ENCODE data around the gene SETBP1. TPM values are rescaled to one million over a fixed set of nuclear protein-coding genes. Genes with fewer than 3 reads are reported as not detected.

SETBP1 gene
- total RNA-seq, 1 donor from 2014 or later: 39.5 TPM

DNA sequence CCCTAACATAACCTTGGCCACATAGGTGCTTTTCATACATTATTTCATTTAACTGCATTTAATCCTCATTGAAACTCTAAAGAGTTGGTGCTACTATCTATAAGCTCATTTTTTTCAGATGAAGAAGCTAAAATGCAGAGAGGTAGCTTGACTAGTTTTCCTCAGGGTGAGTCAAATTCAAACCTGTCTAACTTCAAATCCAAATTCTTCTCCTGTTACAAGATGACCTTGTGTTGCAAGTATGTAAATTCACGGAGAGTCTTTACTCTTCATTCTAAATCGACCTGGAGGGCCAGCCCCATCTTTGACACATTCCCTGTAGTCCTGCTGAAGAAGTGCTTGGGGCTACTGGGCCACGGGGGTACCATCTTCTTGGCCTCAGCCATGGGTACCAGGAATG is 8.2 kb upstream of the SETBP1 start:
- TF ChIP-seq, protein P1, sequence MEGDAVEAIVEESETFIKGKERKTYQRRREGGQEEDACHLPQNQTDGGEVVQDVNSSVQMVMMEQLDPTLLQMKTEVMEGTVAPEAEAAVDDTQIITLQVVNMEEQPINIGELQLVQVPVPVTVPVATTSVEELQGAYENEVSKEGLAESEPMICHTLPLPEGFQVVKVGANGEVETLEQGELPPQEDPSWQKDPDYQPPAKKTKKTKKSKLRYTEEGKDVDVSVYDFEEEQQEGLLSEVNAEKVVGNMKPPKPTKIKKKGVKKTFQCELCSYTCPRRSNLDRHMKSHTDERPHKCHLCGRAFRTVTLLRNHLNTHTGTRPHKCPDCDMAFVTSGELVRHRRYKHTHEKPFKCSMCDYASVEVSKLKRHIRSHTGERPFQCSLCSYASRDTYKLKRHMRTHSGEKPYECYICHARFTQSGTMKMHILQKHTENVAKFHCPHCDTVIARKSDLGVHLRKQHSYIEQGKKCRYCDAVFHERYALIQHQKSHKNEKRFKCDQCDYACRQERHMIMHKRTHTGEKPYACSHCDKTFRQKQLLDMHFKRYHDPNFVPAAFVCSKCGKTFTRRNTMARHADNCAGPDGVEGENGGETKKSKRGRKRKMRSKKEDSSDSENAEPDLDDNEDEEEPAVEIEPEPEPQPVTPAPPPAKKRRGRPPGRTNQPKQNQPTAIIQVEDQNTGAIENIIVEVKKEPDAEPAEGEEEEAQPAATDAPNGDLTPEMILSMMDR (IDR thresholded peaks at IDR 0.05): no peak
- intact Hi-C loops (cut with DNase I): loop anchor here (10.0 kb wide), 1 partner anchor 542 kb away; no protein-coding TSS in a partner anchor
- DNase-seq: no peak
- no peak for ATAC-seq
- Histone ChIP-seq H3K27ac (no peak overlapping the region), H3K4me3 (no peak overlapping the region), H3K4me1 (no peaks in the 10 kb centered on the region), H3K9me3 (no peaks in the 10 kb centered on the region), H3K36me3 (no peaks in the 10 kb centered on the region), H3K27me3 (no peaks in the 10 kb centered on the region)

DNA sequence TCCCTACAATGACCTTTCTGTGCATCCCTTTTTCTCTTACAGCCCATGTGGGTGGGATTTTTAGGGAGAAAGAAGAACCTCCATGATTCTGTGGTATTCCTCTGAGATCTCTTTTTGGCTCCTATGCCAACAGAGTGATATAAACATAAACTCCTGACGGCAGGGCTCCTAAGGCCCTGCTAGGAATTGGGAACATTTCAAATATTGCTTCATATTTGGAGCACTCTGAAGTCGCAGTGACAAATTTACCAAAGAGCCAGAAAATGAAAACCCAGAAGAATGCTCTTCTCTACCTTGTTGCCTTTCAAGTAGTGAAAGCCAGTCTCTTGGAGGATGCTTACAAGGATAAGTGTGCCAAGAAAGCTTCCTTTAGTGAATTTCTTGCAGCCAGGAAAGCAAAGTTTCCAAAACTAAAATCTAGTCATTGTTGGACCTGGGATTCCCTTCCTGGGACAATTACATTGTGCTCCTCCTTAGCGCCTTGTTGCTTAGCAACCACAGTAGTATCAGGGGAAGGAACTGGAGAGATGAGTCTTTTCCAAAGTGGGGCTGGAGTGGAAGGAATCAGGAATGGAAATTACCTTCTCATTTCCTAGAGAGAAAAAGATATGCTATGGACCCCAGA is 7.3 kb upstream of the SETBP1 start:
- Histone ChIP-seq H3K4me1 (peaks cover 1% of the 10 kb centered on the region), H3K36me3 (no peaks in the 10 kb centered on the region), H3K9me3 (no peaks in the 10 kb centered on the region), H3K27me3 (no peaks in the 10 kb centered on the region), H3K27ac (no peak overlapping the region), H3K4me3 (no peak overlapping the region)
- no peak for DNase-seq
- intact Hi-C loops (cut with DNase I): loop anchor here (10.0 kb wide), 1 partner anchor 541 kb away; no protein-coding TSS in a partner anchor
- ATAC-seq: no peak
- TF ChIP-seq, protein P1 (IDR thresholded peaks at IDR 0.05): no peak

DNA sequence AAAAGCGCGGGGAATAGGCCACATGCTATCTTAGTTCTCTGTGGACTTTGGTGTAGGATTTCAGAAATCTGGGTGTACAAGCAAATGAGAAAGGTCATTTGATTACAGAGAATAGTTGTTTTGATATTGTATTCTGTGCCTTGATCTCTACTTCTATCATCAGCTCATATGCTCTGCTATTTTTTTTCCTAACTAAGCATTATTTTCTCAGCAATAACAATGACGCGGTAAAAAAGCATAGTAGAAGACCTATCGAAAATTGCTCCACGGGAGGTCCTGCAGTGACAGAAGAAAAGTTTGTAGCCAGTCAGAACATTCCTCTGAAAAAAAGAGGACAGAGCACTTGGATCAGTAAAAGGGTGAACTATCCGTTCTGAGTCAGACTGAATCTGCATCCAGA is 2.8 kb upstream of the SETBP1 start:
- Histone ChIP-seq H3K9me3 (no peaks in the 10 kb centered on the region), H3K4me1 (peaks cover 6% of the 10 kb centered on the region), H3K27ac (no peak overlapping the region), H3K36me3 (no peaks in the 10 kb centered on the region), H3K27me3 (no peaks in the 10 kb centered on the region), H3K4me3 (no peak overlapping the region)
- intact Hi-C loops (cut with DNase I): loop anchor here (10.0 kb wide), 1 partner anchor 537 kb away; no protein-coding TSS in a partner anchor
- TF ChIP-seq, protein P1 (IDR thresholded peaks at IDR 0.05): no peak
- DNase-seq (no peak), ATAC-seq (no peak)

DNA sequence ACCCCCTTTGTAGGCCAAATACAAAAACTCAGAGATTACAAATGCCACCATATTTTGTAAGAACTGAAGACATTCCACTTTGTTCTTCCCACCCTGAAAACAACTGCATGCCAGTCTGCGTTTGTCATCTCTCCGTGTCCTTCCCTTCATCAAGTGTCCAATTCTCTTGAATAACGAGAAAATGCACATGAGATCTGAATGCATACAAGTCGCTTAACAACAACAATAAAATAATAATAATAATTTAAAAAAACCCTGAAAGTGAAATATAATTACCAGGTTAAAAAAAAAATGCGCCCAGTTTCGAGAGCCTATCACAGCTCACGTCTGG is 2.0 kb upstream of the SETBP1 start:
- peak overlapping the region; percentile 82 for H3K4me3 ChIP-seq
- no peaks in the 10 kb centered on the region for H3K27me3 ChIP-seq
- H3K4me1 ChIP-seq: peaks cover 13% of the 10 kb centered on the region
- no peaks in the 10 kb centered on the region for H3K9me3 ChIP-seq
- no peaks in the 10 kb centered on the region for H3K36me3 ChIP-seq
- no peak for ATAC-seq
- DNase-seq: no peak
- intact Hi-C loops (cut with DNase I): loop anchor here (10.0 kb wide), 1 partner anchor 536 kb away; no protein-coding TSS in a partner anchor
- TF ChIP-seq, protein P1 (IDR thresholded peaks at IDR 0.05): no peak
- H3K27ac ChIP-seq: peak overlapping the region; percentile 94

DNA sequence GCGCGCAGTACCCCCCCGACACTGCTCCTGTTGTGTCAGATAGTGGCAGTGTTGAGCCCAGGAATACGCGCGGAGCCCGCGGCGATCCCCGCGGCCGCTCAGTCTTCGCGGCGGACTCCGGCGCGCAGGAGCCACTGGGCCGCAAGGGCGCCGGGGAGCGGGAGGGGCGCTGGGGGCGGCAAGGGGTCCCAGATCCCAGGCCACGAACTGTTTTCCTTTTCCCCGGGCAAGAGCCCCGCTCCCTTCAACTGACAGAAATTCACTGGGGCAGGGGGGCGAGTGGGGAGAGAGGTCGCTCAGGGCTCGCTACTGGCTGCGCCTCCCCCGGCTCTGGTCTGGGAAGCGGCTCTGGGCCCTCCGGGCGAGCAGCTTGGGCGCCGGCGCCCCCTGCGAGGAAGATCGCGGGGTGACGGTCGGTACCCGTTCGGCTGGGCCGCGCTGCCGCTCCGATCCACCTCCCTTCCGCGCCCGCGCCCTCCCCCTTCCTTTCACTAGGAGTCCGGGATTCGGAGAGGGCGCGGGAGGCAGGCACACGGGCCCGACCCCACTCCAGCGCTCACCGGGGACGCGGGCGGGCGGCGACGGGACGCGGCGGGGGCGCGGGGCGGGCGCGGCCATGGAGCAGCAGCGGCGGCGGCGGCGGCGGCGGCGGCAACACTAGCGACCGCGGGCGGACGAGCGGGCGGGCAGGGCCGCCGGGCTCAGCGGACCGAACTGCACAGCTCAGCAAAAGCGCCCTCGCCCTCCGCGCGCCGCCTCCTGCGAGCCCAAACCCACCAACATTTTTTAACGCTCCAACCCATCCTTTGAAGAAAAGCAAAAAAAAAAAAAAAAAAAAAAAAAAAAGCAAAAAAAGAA is 1.4 kb upstream of the SETBP1 start:
- TF ChIP-seq, protein P1 (IDR thresholded peaks at IDR 0.05): peak; percentile 72
- Histone ChIP-seq H3K36me3 (no peaks in the 10 kb centered on the region), H3K27ac (peak overlapping the region; percentile 94), H3K27me3 (no peaks in the 10 kb centered on the region), H3K4me3 (peak overlapping the region; percentile 82), H3K9me3 (no peaks in the 10 kb centered on the region), H3K4me1 (peaks cover 16% of the 10 kb centered on the region)
- DNase-seq (peak; percentile 91), ATAC-seq (peak; percentile 97)
- intact Hi-C loops (cut with DNase I): loop anchor here (10.0 kb wide), 1 partner anchor 536 kb away; no protein-coding TSS in a partner anchor
